GM12801 (cell line): ENCODE measurements around the gene MANEAL.

Source experiments
- CTCF ChIP-seq: IDR thresholded peaks from one replicate; pipeline ENCODE4 v1.5.1; 2011; ENCODE audit warnings: control low read depth; ENCODE audit not compliant: insufficient read length; ENCODE audit errors: extremely low read depth

Gene MANEAL

GRCh38 chr1:37793773-37794371 is at the start of gene MANEAL:
Gene MANEAL (plus strand): TSS chr1:37793847. CDS start chr1:37794183, 336 bp downstream.
- TF ChIP-seq CTCF = no peak

GRCh38 chr1:37746806-37747205 is 46.8 kb upstream of the MANEAL start:
- TF ChIP-seq CTCF = no peak

GRCh38 chr1:37748565-37748964 is 45.1 kb upstream of the MANEAL start:
- TF ChIP-seq CTCF = no peak

GRCh38 chr1:37752213-37752582 is 41.4 kb upstream of the MANEAL start:
- no peak for TF ChIP-seq CTCF

- TF ChIP-seq CTCF = no peak
Observed at GRCh38 chr1:37752583-37753471, 40.8 kb upstream of the MANEAL start.

- no peak for TF ChIP-seq CTCF
Observed at GRCh38 chr1:37753473-37754321, 40.0 kb upstream of the MANEAL start.

- no peak for TF ChIP-seq CTCF
Observed at GRCh38 chr1:37755290-37755689, 38.4 kb upstream of the MANEAL start.
